ENCODE results near the gene SLC25A25.
A peak's percentile ranks its signal among the peaks of the same experiment; 100 is the strongest.
"Not testable (repeated sequence)": the region's sequence is repeated elsewhere in the genome, so short reads cannot be mapped to it uniquely, and the experiment has no call there.

The SLC25A25 gene

DNA sequence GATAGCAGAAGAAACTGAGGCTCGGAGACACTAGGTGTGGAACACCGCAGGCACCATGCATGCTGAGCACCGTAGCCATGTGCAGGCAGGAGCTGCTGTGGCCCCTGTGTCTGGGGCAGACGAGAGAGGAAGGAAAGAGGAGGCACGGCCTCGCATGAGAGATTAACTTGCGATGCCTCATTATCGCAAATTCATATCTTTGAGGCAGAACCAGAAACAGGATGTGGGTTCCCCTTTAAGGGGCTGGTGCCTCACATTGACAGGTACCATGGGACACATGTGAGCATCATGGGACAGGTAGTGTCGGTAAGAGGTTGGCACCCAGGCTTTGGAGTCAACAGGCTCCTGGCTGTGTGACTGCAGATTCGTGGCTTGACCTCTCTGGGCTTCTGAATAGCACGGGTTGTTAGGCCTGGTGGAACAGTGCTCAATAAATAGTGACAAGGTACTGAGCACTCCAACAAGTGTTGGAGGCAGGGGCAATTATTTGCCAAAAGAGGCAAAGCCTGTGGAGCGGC is 41.7 kb upstream of the SLC25A25 start:
- no peak overlapping the region for H3K4me3 ChIP-seq (ENCODE audit: low read depth, low read length)
- TF ChIP-seq, protein P1, sequence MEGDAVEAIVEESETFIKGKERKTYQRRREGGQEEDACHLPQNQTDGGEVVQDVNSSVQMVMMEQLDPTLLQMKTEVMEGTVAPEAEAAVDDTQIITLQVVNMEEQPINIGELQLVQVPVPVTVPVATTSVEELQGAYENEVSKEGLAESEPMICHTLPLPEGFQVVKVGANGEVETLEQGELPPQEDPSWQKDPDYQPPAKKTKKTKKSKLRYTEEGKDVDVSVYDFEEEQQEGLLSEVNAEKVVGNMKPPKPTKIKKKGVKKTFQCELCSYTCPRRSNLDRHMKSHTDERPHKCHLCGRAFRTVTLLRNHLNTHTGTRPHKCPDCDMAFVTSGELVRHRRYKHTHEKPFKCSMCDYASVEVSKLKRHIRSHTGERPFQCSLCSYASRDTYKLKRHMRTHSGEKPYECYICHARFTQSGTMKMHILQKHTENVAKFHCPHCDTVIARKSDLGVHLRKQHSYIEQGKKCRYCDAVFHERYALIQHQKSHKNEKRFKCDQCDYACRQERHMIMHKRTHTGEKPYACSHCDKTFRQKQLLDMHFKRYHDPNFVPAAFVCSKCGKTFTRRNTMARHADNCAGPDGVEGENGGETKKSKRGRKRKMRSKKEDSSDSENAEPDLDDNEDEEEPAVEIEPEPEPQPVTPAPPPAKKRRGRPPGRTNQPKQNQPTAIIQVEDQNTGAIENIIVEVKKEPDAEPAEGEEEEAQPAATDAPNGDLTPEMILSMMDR (IDR thresholded peaks at IDR 0.05; ENCODE audit: low read depth, low read length), result no peak

DNA sequence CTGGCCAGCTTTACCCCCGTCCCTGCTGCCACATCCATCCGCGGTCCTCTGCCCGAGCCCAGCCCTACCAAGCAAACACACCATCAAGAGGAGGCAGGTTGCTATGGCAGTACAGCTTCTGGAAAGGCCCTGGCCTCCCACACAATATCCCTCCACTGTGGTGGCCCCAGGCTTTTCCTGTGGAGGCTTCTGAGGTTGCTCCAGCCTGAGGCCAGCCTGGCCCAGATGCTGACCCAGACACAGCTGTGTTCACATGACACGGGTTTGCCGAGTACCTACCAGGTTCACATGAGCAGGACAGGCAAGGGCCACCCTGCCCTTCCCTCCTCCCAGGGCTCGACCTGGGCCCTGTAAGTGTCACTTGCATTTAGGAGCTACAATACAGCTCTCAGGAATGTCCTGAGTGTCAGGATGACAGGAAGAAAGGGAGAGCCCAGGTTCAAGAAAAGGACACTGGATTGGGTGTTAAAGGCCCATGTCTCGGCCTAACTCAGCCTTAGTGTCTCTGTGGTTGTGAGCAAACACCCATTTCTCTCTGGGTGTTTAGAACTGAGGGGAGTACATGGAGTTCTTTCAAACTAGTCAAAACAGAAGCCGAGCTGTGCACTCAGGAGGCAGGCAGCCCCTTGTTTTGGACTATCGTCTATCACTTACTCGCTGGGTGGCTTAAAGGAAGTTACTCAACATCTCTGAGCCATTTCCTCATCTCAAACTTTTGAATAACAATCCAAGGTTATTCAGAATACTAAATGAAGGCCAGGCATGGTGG is 41.1 kb upstream of the SLC25A25 start:
- TF ChIP-seq, protein P1 (IDR thresholded peaks at IDR 0.05; ENCODE audit: low read depth, low read length), result no peak
- no peak overlapping the region for H3K4me3 ChIP-seq (ENCODE audit: low read depth, low read length)

DNA sequence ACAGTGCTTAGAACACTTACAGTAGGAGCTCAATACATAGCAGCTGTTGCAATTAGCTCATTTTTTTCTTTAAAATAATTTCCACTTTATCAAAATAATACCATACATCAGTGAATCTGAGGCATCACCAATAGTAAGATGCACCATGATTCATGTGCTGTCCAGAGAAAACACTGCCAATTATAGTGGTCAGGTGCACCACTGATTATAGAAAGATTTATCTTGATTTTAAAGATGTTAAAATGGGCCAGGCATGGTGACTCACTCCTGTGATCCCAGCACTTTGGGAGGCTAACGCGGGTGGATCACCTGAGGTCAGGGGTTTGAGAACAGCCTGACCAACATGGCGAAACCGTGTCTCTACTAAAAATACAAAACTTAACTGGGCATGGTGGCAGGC is 40.3 kb upstream of the SLC25A25 start:
- no peak overlapping the region for H3K4me3 ChIP-seq (ENCODE audit: low read depth, low read length)
- TF ChIP-seq, protein P1 (IDR thresholded peaks at IDR 0.05; ENCODE audit: low read depth, low read length), result no peak

DNA sequence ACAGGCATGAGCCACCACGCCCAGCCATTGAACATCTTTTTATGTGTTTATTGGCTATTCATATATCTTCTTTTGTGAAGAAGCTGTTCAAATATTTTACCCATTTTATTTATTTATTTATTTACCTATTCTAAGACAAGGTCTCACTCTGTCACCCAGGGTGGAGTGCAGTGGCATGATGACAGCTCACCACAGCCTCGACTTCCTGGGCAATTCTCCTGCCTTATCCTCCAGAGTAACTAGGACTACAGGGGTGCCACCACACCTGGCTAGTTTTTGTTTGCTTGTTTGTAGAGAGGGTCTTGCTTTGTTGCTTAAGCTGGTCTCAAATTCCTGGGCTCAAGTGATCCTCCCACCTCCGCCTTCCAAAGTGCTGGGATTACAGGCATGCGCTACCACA is 34.4 kb upstream of the SLC25A25 start:
- H3K4me3 ChIP-seq (ENCODE audit: low read depth, low read length), result no peak overlapping the region
- TF ChIP-seq, protein P1 (IDR thresholded peaks at IDR 0.05; ENCODE audit: low read depth, low read length), result no peak

DNA sequence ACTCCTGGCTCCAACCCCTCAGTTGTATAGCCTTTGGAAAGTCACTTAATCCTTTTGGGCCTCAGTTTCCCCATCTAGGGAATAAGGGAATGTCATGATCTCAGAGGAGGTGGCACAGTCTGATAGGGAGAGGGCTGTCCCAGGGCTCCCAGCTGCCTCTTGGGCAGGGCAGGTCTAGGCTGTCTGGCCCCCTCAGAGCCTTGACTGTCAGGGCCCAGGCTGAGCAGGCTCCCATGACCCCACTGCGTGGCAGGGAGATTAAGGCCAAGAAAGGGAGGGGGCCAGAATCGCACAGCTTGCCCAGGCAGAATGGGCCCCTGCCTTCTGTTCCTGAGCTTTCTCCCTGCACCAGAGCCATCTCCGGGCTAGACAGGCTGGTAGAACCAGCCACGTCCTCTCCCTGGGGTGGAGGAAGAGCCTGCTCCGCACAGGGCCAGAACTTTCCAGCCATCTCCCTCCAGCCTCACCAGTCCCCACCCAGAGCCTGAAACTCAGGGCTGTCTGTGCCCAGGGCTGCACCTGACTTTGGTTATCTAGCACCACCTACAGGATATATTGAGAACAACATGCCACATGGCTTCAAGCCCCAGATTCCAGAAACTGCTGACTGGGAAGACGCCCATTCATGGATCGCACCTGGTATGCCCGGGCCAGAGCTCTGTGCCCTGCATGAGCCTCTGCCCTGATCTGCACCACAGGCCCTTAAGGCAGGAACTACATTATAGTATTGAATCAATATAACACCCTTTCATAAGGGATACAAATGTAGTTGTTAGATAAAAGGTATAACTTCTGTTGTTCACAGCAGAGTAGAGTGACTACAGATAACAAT is 33.0 kb upstream of the SLC25A25 start:
- TF ChIP-seq, protein P1 (IDR thresholded peaks at IDR 0.05; ENCODE audit: low read depth, low read length), result peak; percentile 73
- H3K4me3 ChIP-seq (ENCODE audit: low read depth, low read length), result no peak overlapping the region

DNA sequence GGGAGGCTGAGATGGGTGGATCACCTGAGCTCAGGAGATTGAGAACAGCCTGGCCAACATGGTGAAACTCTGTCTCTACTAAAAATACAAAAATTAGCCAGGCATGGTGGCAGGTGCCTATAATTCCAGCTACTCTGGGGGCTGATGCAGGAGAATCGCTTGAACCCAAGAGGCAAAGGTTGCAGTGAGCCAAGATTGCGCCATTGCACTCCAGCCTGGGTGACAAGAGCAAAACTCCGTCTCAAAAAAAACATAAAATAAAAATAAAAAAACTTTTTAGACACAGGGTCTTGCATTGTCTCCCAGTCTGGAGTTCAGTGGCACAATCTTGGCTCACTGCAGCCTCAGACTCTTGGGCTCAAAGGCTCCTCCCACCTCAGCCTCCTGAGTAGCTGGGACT is 31.5 kb upstream of the SLC25A25 start:
- not testable (repeated sequence) for H3K4me3 ChIP-seq (ENCODE audit: low read depth, low read length)

DNA sequence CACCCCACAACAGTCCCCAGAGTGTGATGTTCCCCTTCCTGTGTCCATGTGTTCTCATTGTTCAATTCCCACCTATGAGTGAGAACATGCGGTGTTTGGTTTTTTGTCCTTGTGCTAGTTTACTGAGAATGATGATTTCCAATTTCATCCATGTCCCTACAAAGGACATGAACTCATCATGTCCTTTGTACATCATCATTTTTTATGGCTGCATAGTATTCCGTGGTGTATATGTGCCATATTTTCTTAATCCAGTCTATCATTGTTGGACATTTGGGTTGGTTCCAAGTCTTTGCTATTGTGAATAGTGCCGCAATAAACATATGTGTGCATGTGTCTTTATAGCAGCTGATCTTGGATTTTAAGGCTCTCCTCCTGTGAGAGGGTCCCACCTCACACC is 27.2 kb upstream of the SLC25A25 start:
- not testable (repeated sequence) for H3K4me3 ChIP-seq (ENCODE audit: low read depth, low read length)

DNA sequence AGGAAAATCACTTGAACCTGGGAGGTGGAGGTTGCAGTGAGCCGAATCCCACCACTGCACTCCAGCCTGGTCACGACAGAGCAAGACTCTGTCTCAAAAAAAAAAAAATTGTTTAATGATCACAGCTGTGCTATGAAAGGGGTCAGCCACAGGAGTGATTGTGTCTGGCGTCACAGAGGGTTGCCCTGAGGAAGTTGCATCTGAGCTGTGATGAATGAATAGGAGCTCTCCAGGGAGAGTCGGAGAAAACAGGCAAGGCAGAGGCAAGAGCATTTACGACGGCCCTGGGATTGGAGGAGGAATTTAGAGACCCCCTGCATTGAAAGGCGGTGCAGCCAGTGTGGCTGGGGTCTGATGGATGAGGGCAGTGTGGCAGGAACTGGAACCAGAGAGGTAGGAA is 26.0 kb upstream of the SLC25A25 start:
- no peak overlapping the region for H3K4me3 ChIP-seq (ENCODE audit: low read depth, low read length)
- TF ChIP-seq, protein P1 (IDR thresholded peaks at IDR 0.05; ENCODE audit: low read depth, low read length), result no peak
